Esophagus squamous epithelium (tissue), 5 donors: ENCODE data around the gene ATN1. TPM values are rescaled to one million over a fixed set of nuclear protein-coding genes. Genes with fewer than 3 reads are reported as not detected.
A peak's percentile ranks its signal among the peaks of the same experiment; 100 is the strongest.

Experiments
- DNase-seq: peaks from one replicate; lab custom pipeline; 2025; lab: John Stamatoyannopoulos, UW
- H3K27ac ChIP-seq, 4 donors: fragments of 200-600 bp; sonication (generic); one replicate each; pipeline ENCODE4 v1.5.1; 2016 to 2019; ENCODE audit warnings: mild to moderate bottlenecking in 1 of 4
- H3K27me3 ChIP-seq, 4 donors: fragments of 200-600 bp; sonication (generic); 1 replicate in 3 of 4; 2 replicates in 1 of 4; pipeline versions ENCODE4 v1.5.1 to v1.6.0; 2017 to 2021; ENCODE audit warnings: antibody characterized with exemption in 1 of 4
- H3K36me3 ChIP-seq, 3 donors: fragments of 200-600 bp; sonication (generic); one replicate each; pipeline ENCODE4 v1.5.1; 2016 to 2019
- H3K4me1 ChIP-seq, 3 donors: fragments of 200-600 bp; sonication (generic); one replicate each; pipeline ENCODE4 v1.5.1; 2017 to 2019
- H3K4me3 ChIP-seq, 4 donors: fragments of 200-600 bp; sonication (generic); 1 replicate in 3 of 4; 2 replicates in 1 of 4; pipeline ENCODE4 v1.5.1; 2016 to 2019; ENCODE audit warnings: mild to moderate bottlenecking in 2 of 4, moderate library complexity in 1 of 4
- H3K9me3 ChIP-seq, 3 donors: fragments of 200-600 bp; sonication (generic); one replicate each; pipeline ENCODE4 v1.5.1; 2016 to 2019
- POLR2A ChIP-seq, 4 donors: fragments of 450-650 bp; IDR thresholded peaks; one replicate each; pipeline ENCODE4 v1.6.1; 2017; ENCODE audit warnings: antibody characterized with exemption in 4 of 4, mild to moderate bottlenecking in 4 of 4, moderate library complexity in 3 of 4
- WGBS, 2 donors: methylation state at CpG; one replicate each; pipeline ENCODE4 v1.1.5; 2018; 5-methylcytosine and 5-hydroxymethylcytosine counted together
- intact Hi-C: fragments of 100-400 bp; cut with DNase I; formaldehyde crosslinking; loops from one replicate; pipeline ENCODE4 v1.15.0; 2022
- total RNA-seq, 4 donors: library from RNA; depleted of rRNA; stranded (reverse); fragments of >200 nt; gene quantifications; one replicate each; pipeline ENCODE4 v1.1.0, GENCODE V29; 2016
- TF ChIP-seq, protein P1 (sequence below), 6 experiments: fragments of 450-650 bp in 4 of 6; fragments of 200-600 bp in 2 of 6; sonication (generic) in 2 of 6; IDR thresholded peaks; one replicate each; pipeline ENCODE4 v1.5.1; 2016 to 2019; ENCODE audit warnings: antibody characterized with exemption in 6 of 6, mild to moderate bottlenecking in 4 of 6, moderate library complexity in 4 of 6
- donor health status: DM: yes; HTN: yes; CAD: no.

ATN1 gene
- total RNA-seq, 4 donors from 2014 or later, result 12.2 to 28.8 (median 22.2) TPM

DNA sequence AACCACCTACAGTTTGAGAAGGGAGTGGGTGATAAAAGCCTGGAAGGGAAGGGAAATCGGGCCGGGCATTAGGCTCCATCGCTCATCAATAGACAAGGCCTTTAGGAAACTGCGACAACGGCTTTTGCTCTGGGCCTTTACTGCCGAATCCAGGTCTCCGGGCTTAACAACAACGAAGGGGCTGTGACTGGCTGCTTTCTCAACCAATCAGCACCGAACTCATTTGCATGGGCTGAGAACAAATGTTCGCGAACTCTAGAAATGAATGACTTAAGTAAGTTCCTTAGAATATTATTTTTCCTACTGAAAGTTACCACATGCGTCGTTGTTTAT is 15.6 kb downstream of the ATN1 start:
- DNase-seq, result peak; percentile 49
- TF ChIP-seq, protein P1, sequence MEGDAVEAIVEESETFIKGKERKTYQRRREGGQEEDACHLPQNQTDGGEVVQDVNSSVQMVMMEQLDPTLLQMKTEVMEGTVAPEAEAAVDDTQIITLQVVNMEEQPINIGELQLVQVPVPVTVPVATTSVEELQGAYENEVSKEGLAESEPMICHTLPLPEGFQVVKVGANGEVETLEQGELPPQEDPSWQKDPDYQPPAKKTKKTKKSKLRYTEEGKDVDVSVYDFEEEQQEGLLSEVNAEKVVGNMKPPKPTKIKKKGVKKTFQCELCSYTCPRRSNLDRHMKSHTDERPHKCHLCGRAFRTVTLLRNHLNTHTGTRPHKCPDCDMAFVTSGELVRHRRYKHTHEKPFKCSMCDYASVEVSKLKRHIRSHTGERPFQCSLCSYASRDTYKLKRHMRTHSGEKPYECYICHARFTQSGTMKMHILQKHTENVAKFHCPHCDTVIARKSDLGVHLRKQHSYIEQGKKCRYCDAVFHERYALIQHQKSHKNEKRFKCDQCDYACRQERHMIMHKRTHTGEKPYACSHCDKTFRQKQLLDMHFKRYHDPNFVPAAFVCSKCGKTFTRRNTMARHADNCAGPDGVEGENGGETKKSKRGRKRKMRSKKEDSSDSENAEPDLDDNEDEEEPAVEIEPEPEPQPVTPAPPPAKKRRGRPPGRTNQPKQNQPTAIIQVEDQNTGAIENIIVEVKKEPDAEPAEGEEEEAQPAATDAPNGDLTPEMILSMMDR (IDR thresholded peaks at IDR 0.05), result no peak
- Histone ChIP-seq H3K27me3 (no peaks in the 10 kb centered on the region), H3K9me3 (no peaks in the 10 kb centered on the region), H3K36me3 (peaks cover 6 to 50% (median 11%) of the 10 kb centered on the region in 3 donors), H3K4me3 (peak overlapping the region; percentile 40 to 77 (median 70)), H3K27ac (peak overlapping the region; percentile 91 to 98 (median 97)), H3K4me1 (peaks cover 25 to 81% (median 38%) of the 10 kb centered on the region in 3 donors)
- intact Hi-C loops, result no loop called here
- 0 to 2% methylated on average over 13 of the region's 13 CpGs for WGBS, 2 donors

DNA sequence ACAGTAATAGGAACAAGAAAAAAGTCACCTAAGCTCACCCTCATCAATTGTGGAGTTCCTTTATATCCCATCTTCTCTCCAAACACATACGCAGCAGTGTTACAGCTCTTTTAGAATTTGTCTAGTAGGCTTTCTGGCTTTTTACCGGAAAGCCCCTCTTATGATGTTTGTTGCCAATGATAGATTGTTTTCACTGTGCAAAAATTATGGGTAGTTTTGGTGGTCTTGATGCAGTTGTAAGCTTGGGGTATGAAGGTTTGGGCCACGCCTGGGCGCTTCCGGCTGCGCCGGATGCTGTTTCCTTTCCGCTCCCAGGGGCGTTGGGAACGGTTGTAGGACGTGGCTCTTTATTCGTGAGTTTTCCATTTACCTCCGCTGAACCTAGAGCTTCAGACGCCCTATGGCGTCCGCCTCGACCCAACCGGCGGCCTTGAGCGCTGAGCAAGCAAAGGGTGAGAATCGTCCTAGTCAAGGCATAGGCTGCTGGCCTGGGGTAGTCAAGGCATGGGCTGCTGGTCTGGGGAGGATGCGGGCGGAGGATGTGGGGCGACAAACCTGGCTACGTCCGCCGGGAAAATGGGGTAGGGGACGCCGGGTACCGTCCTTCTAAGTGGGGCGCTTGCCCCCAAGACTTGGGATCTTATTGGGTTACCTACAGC is 16.1 kb downstream of the ATN1 start, which contains the start of the genes C12orf57 and RNU7-1:
Gene C12orf57 (plus strand): TSS at position 301 of the 659 bp plus-strand sequence. CDS start 100 bp downstream, at position 401.
Gene RNU7-1 (plus strand): TSS at position 95 of the 659 bp plus-strand sequence.
- DNase-seq, result no peak
- intact Hi-C loops, result loop anchor here (2.0 kb wide), 1 partner anchor 19 kb away; no protein-coding TSS in a partner anchor

DNA sequence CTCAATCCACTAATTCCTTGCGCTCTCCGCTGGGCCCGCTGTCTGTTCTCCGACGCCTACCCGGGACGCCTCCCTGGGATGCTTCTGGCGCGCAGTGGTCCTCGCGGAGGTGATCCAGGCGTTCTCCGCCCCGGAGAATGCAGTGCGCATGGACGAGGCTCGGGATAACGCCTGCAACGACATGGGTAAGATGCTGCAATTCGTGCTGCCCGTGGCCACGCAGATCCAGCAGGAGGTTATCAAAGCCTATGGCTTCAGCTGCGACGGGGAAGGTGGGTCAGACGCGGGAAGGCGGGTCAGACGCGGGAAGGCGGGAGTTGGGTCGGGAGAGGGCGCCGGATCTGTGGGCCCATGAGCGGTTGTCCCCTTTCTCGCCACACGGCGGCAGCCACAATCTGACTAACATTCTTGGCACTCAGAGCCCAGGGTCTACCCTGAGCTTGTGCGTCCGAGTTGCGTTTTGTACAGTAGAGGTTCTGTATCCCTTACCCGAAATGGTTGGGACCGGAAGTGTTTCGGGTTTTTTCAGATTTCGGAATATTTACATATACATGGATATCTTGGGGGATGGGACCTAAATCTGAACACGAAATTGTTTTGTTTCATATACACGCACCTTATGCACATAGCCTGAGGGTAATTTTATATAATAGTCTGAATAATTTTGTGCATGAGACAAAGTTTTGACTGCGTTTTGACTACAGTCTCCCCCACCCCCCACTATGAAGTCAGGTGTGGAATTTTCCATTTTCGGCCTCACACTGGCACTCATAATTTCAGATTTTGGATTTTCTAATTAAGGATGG is 16.8 kb downstream of the ATN1 start:
- H3K4me3 ChIP-seq, result peak overlapping the region; percentile 40 to 77 (median 70)
- intact Hi-C loops, result loop anchor here (2.0 kb wide), 1 partner anchor 18 kb away; no protein-coding TSS in a partner anchor
- peak in 2 of 4 donors; percentile 3 to 22 for TF ChIP-seq POLR2A (IDR thresholded peaks at IDR 0.05)
- TF ChIP-seq, protein P1 (IDR thresholded peaks at IDR 0.05), result peak; percentile 77 to 98 (median 94)
- no peaks in the 10 kb centered on the region for H3K27me3 ChIP-seq
- no peaks in the 10 kb centered on the region for H3K9me3 ChIP-seq
- peak overlapping the region; percentile 91 to 98 (median 97) for H3K27ac ChIP-seq
- WGBS, 2 donors, result 3 to 5% methylated on average over 14 to 21 of the region's 48 CpGs
- H3K4me1 ChIP-seq, result peaks cover 20 to 78% (median 35%) of the 10 kb centered on the region in 3 donors
- peaks cover 6 to 39% (median 11%) of the 10 kb centered on the region in 3 donors for H3K36me3 ChIP-seq
- peak; percentile 59 for DNase-seq

More for the DNA sequence above, 16.1 kb downstream of the ATN1 start, which contains the start of the genes C12orf57 and RNU7-1:
- Histone ChIP-seq H3K4me1 (peaks cover 20 to 77% (median 33%) of the 10 kb centered on the region in 3 donors), H3K36me3 (peaks cover 6 to 46% (median 11%) of the 10 kb centered on the region in 3 donors), H3K27me3 (no peaks in the 10 kb centered on the region), H3K9me3 (no peaks in the 10 kb centered on the region), H3K4me3 (peak within 1 kb of the TSS; percentile 40 to 77 (median 70)), H3K27ac (peak within 1 kb of the TSS; percentile 91 to 98 (median 97))
- TF ChIP-seq, protein P1 (IDR thresholded peaks at IDR 0.05), result peak in 1 of 6 experiments; percentile 7
- TF ChIP-seq POLR2A (IDR thresholded peaks at IDR 0.05), result peak in 3 of 4 donors; percentile 22 to 96 (median 81)
- WGBS, 2 donors, result 2 to 3% methylated on average over 2 to 19 of the region's 31 CpGs

DNA sequence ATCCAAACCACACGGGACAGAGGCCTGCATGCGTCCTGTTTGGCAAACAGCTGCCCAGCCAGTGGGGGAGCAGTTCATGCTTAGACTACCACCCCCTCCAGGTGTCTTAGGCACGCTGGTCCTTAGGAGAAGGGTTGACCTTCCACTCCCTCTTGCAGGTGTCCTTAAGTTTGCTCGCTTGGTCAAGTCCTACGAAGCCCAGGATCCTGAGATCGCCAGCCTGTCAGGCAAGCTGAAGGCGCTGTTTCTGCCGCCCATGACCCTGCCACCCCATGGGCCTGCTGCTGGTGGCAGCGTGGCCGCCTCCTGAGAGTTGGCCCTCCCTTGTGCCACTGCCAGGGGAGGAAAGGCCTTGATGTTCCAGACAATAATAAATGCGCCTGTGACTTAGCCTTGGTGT is 17.9 kb downstream of the ATN1 start:
- Histone ChIP-seq H3K27ac (peak overlapping the region; percentile 91 to 98 (median 97)), H3K4me3 (peak overlapping the region; percentile 16 to 67 (median 53)), H3K9me3 (no peaks in the 10 kb centered on the region), H3K4me1 (peaks cover 24 to 87% (median 36%) of the 10 kb centered on the region in 3 donors), H3K27me3 (no peaks in the 10 kb centered on the region), H3K36me3 (peaks cover 6 to 29% (median 11%) of the 10 kb centered on the region in 3 donors)
- no peak for DNase-seq
- WGBS, 2 donors, result 54 to 60% methylated on average over 1 to 3 of the region's 11 CpGs
- intact Hi-C loops, result loop anchor here (2.0 kb wide), 1 partner anchor 17 kb away; no protein-coding TSS in a partner anchor
- TF ChIP-seq, protein P1 (IDR thresholded peaks at IDR 0.05), result no peak
- no peak for TF ChIP-seq POLR2A (IDR thresholded peaks at IDR 0.05)
